ENCODE results near the gene AGBL1. TPM values are rescaled to one million over a fixed set of nuclear protein-coding genes. Genes with fewer than 3 reads are reported as not detected.

The AGBL1 gene
- polyA plus RNA-seq, 2 of the 4 experiments (the other 2 are of a cell fraction), result not detected

- TF ChIP-seq NFE2L2 (conservative IDR thresholded peaks at IDR 0.05; ENCODE audit: low read length) (no peak), HOXB13 (CRISPR knock-in tag; IDR thresholded peaks at IDR 0.05; ENCODE audit: low read depth) (no peak), RFX5 (IDR thresholded peaks at IDR 0.05) (no peak), NR3C1 (IDR thresholded peaks at IDR 0.05) (no peak), CEBPB (IDR thresholded peaks at IDR 0.05) (no peak), PHF8 (IDR thresholded peaks at IDR 0.05; ENCODE audit: borderline replicate concordance, low read depth) (no peak), HOXA7 (CRISPR knock-in tag; IDR thresholded peaks at IDR 0.05) (no peak), JUN (IDR thresholded peaks at IDR 0.05) (no peak), GATA3 (IDR thresholded peaks at IDR 0.05; ENCODE audit: borderline replicate concordance) (no peak), EHMT2 (IDR thresholded peaks at IDR 0.05; ENCODE audit: low read depth) (no peak), CBX8 (IDR thresholded peaks at IDR 0.05) (no peak), ZFP36 (IDR thresholded peaks at IDR 0.05; ENCODE audit: borderline replicate concordance, partially characterized antibody) (no peak)
- TF ChIP-seq, protein P1, sequence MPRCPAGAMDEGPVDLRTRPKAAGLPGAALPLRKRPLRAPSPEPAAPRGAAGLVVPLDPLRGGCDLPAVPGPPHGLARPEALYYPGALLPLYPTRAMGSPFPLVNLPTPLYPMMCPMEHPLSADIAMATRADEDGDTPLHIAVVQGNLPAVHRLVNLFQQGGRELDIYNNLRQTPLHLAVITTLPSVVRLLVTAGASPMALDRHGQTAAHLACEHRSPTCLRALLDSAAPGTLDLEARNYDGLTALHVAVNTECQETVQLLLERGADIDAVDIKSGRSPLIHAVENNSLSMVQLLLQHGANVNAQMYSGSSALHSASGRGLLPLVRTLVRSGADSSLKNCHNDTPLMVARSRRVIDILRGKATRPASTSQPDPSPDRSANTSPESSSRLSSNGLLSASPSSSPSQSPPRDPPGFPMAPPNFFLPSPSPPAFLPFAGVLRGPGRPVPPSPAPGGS (IDR thresholded peaks at IDR 0.05), result no peak
- TF ChIP-seq, protein P2, sequence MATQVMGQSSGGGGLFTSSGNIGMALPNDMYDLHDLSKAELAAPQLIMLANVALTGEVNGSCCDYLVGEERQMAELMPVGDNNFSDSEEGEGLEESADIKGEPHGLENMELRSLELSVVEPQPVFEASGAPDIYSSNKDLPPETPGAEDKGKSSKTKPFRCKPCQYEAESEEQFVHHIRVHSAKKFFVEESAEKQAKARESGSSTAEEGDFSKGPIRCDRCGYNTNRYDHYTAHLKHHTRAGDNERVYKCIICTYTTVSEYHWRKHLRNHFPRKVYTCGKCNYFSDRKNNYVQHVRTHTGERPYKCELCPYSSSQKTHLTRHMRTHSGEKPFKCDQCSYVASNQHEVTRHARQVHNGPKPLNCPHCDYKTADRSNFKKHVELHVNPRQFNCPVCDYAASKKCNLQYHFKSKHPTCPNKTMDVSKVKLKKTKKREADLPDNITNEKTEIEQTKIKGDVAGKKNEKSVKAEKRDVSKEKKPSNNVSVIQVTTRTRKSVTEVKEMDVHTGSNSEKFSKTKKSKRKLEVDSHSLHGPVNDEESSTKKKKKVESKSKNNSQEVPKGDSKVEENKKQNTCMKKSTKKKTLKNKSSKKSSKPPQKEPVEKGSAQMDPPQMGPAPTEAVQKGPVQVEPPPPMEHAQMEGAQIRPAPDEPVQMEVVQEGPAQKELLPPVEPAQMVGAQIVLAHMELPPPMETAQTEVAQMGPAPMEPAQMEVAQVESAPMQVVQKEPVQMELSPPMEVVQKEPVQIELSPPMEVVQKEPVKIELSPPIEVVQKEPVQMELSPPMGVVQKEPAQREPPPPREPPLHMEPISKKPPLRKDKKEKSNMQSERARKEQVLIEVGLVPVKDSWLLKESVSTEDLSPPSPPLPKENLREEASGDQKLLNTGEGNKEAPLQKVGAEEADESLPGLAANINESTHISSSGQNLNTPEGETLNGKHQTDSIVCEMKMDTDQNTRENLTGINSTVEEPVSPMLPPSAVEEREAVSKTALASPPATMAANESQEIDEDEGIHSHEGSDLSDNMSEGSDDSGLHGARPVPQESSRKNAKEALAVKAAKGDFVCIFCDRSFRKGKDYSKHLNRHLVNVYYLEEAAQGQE (IDR thresholded peaks at IDR 0.05), result no peak
- TF ChIP-seq, protein P3, sequence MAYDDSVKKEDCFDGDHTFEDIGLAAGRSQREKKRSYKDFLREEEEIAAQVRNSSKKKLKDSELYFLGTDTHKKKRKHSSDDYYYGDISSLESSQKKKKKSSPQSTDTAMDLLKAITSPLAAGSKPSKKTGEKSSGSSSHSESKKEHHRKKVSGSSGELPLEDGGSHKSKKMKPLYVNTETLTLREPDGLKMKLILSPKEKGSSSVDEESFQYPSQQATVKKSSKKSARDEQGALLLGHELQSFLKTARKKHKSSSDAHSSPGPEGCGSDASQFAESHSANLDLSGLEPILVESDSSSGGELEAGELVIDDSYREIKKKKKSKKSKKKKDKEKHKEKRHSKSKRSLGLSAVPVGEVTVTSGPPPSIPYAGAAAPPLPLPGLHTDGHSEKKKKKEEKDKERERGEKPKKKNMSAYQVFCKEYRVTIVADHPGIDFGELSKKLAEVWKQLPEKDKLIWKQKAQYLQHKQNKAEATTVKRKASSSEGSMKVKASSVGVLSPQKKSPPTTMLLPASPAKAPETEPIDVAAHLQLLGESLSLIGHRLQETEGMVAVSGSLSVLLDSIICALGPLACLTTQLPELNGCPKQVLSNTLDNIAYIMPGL (CRISPR knock-in tag; IDR thresholded peaks at IDR 0.05; ENCODE audit: borderline replicate concordance), result no peak
- Histone ChIP-seq H3K27ac (no peak overlapping the region), H3K4me3 (no peak overlapping the region), H3K9me3 (no peaks in the 10 kb centered on the region), H3K4me2 (no peak overlapping the region), H3K4me1 (no peaks in the 10 kb centered on the region)
- WGBS (ENCODE audit: missing lambda C conversion rate), result 0% methylated on average over 2 of the region's 2 CpGs
- ATAC-seq, result no peak
- ChIA-PET POLR2A (no interaction called here), CTCF (interaction anchor here (0.6 to 1.6 kb wide), 3 partner anchors 9 to 22 kb away, joined by 3 read pairs; no protein-coding TSS in a partner anchor)
- no peak for DNase-seq (ENCODE audit: low read depth in 1 of 2, low spot score in 1 of 2)
- FAIRE-seq, result no peak
Measured at GRCh38 chr15:86255247-86255646, 175.6 kb downstream of the AGBL1 start.

DNA sequence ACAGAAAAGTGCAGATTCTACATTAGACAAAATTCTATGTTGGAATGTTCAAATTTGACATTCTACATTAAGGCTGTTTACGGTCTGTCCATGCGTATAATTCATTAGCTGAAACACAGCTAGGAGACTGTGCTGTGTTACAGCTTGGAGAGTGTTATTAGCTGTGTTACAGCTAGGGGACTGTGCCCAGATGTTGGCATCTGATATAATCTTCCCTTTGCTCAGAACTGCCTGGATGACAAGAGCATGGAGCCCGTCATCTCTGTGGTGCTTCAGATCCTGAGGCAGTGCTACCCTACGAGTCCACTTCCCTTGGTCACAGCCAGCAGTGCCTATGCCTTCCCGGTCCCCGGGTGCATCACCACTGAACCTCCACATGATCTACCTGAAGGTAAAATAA lies 177.0 kb downstream of the AGBL1 start:
- WGBS (ENCODE audit: missing lambda C conversion rate), result 32% methylated on average over 6 of the region's 6 CpGs
- ATAC-seq (no peak; a peak in 1 of 6 replicates), FAIRE-seq (no peak), DNase-seq (ENCODE audit: low read depth in 1 of 2, low spot score in 1 of 2) (no peak)
- H3K4me1 ChIP-seq, result no peaks in the 10 kb centered on the region
- ChIA-PET CTCF (no interaction called here), POLR2A (no interaction called here)
- H3K4me3 ChIP-seq, result no peak overlapping the region
- H3K9me3 ChIP-seq, result no peaks in the 10 kb centered on the region
- TF ChIP-seq EP300 (IDR thresholded peaks at IDR 0.05) (no peak), NR3C1 (IDR thresholded peaks at IDR 0.05) (no peak), HOXB5 (CRISPR knock-in tag; IDR thresholded peaks at IDR 0.05) (no peak), ESRRA (IDR thresholded peaks at IDR 0.05; ENCODE audit: borderline replicate concordance, low read length) (no peak), CHD2 (IDR thresholded peaks at IDR 0.05; ENCODE audit: low read length, partially characterized antibody) (no peak), EHMT2 (IDR thresholded peaks at IDR 0.05; ENCODE audit: low read depth) (no peak), TFCP2L1 (CRISPR knock-in tag; IDR thresholded peaks at IDR 0.05) (no peak), MAFK (IDR thresholded peaks at IDR 0.05; ENCODE audit: partially characterized antibody) (no peak), HOXA7 (CRISPR knock-in tag; IDR thresholded peaks at IDR 0.05) (no peak), JUN (IDR thresholded peaks at IDR 0.05) (no peak), HES2 (IDR thresholded peaks at IDR 0.05) (no peak), RAD21 (conservative IDR thresholded peaks at IDR 0.05 in 1 of 2, IDR thresholded peaks at IDR 0.05 in 1 of 2) (no peak), SMC3 (IDR thresholded peaks at IDR 0.05) (no peak), CBX2 (IDR thresholded peaks at IDR 0.05; ENCODE audit: borderline replicate concordance, low read depth) (no peak), KDM5A (IDR thresholded peaks at IDR 0.05) (no peak)
- TF ChIP-seq, protein P3 (CRISPR knock-in tag; IDR thresholded peaks at IDR 0.05; ENCODE audit: borderline replicate concordance), result no peak
- TF ChIP-seq, protein P1 (IDR thresholded peaks at IDR 0.05), result no peak
- TF ChIP-seq, protein P4, sequence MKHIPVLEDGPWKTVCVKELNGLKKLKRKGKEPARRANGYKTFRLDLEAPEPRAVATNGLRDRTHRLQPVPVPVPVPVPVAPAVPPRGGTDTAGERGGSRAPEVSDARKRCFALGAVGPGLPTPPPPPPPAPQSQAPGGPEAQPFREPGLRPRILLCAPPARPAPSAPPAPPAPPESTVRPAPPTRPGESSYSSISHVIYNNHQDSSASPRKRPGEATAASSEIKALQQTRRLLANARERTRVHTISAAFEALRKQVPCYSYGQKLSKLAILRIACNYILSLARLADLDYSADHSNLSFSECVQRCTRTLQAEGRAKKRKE (CRISPR knock-in tag; IDR thresholded peaks at IDR 0.05; ENCODE audit: low read depth), result no peak
- H3K27ac ChIP-seq, result no peak overlapping the region
- H3K4me2 ChIP-seq, result no peak overlapping the region

Data from A549 (cell line).